ENCODE data around the gene ARMCX2. TPM values are rescaled to one million over a fixed set of nuclear protein-coding genes. Genes with fewer than 3 reads are reported as not detected.
"Not testable (repeated sequence)": the region's sequence is repeated elsewhere in the genome, so short reads cannot be mapped to it uniquely, and the experiment has no call there.

ARMCX2 gene
- total RNA-seq, 1 donor from 2014 or later = 24.8 TPM

DNA sequence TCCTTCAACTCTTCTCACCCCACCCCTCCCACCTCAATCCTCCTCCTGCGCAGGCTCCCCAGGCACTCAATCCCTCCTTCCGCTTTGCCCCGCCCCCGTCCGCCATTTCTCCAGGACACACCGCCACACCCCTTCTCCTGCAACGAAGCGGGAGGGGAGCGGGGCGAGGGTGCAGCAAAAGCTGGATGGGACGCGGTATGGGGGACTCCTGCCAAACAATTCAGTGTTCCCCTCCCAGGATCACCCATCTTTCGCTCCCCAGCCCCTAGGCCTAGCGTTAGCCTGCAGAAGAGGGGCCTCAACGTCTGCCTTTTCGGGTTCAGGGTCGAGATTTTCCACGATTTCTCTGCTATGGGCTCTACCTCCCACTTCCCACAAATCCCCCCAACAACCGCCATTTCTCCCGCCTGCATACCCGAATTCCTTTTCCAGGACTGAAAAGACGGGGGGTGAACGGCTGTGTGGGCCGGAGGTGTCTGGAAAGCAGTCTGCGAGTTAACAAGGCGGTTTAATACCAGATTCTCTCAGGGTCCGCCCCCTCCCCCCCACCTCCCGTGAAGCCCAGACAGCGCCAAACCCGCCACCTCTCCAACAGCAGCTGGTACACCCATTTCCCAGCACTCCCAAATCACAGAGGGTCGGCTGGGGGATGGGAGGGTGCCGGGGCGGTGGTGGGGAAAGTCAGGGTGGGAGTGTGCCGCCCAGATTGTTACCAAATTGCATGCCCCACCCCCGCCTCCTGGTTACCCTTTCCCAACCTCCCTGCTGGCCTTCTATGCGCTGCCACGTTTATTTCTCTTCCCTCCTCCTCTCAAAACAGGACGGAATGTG lies 774 bp downstream of the ARMCX2 start:
- no peaks in the 10 kb centered on the region for H3K36me3 ChIP-seq
- H3K9me3 ChIP-seq = no peaks in the 10 kb centered on the region
- no peaks in the 10 kb centered on the region for H3K4me1 ChIP-seq
- TF ChIP-seq, protein P1, sequence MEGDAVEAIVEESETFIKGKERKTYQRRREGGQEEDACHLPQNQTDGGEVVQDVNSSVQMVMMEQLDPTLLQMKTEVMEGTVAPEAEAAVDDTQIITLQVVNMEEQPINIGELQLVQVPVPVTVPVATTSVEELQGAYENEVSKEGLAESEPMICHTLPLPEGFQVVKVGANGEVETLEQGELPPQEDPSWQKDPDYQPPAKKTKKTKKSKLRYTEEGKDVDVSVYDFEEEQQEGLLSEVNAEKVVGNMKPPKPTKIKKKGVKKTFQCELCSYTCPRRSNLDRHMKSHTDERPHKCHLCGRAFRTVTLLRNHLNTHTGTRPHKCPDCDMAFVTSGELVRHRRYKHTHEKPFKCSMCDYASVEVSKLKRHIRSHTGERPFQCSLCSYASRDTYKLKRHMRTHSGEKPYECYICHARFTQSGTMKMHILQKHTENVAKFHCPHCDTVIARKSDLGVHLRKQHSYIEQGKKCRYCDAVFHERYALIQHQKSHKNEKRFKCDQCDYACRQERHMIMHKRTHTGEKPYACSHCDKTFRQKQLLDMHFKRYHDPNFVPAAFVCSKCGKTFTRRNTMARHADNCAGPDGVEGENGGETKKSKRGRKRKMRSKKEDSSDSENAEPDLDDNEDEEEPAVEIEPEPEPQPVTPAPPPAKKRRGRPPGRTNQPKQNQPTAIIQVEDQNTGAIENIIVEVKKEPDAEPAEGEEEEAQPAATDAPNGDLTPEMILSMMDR (IDR thresholded peaks at IDR 0.05) = no peak
- peak overlapping the region; percentile 46 for H3K27ac ChIP-seq
- no peaks in the 10 kb centered on the region for H3K27me3 ChIP-seq (ENCODE audit: low read depth)
- DNase-seq (peak; percentile 80), ATAC-seq (peak; percentile 87 to 94)
- peak overlapping the region; percentile 67 for H3K4me3 ChIP-seq
- intact Hi-C loops (cut with DNase I) = no loop called here

DNA sequence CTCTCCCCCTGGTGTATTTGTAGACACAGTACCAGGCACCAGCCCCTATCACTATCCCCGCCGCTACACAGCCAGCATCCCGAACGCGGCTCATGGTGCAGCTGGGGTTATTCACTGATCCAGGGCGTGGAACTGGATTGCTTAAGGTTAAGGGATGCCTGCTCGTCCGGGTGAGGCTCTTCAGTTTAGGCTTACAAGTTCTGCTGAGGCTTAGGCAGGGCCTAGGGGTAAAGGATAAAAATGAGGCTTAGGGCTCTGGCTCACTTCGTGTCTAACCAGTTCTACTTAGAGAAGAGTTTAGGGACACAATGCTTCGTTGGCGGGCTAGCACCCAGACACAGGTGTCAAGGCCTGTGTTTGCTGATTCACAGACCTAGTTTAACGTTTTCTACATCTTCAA lies 2.2 kb downstream of the ARMCX2 start:
- intact Hi-C loops (cut with DNase I) = no loop called here
- no peak for DNase-seq

DNA sequence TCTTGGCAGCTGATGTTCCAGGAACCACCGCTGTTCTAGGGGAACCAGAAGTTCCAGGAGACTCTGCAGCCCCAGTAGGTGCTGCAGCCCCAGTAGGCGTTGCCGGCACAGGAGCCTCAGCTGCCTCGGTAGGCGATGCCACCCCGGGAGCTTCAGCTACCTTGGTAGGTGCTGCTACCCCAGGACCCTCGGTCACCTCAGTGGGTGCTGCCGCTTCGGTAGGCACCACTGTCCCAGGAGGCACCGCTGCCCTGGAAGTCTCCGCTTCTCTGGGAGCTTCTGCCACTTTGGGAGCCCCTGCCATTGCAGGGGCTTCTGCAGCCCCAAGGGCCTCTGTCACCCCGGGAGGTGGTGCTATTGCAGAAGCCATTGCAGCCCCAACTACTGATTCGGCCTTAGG lies 2.8 kb downstream of the ARMCX2 start:
- Histone ChIP-seq H3K9me3 (no peaks in the 10 kb centered on the region), H3K4me1 (no peaks in the 10 kb centered on the region), H3K27ac (no peak overlapping the region), H3K36me3 (no peaks in the 10 kb centered on the region), H3K4me3 (no peak overlapping the region), H3K27me3 (ENCODE audit: low read depth) (no peaks in the 10 kb centered on the region)
- no peak for DNase-seq
- TF ChIP-seq, protein P1 (IDR thresholded peaks at IDR 0.05) = no peak
- intact Hi-C loops (cut with DNase I) = no loop called here
- no peak for ATAC-seq

More for the DNA sequence above, 2.2 kb downstream of the ARMCX2 start:
- no peaks in the 10 kb centered on the region for H3K27me3 ChIP-seq (ENCODE audit: low read depth)
- no peaks in the 10 kb centered on the region for H3K4me1 ChIP-seq
- no peak for ATAC-seq
- H3K27ac ChIP-seq = no peak overlapping the region
- TF ChIP-seq, protein P1 (IDR thresholded peaks at IDR 0.05) = no peak
- H3K9me3 ChIP-seq = no peaks in the 10 kb centered on the region
- H3K4me3 ChIP-seq = no peak overlapping the region
- no peaks in the 10 kb centered on the region for H3K36me3 ChIP-seq

DNA sequence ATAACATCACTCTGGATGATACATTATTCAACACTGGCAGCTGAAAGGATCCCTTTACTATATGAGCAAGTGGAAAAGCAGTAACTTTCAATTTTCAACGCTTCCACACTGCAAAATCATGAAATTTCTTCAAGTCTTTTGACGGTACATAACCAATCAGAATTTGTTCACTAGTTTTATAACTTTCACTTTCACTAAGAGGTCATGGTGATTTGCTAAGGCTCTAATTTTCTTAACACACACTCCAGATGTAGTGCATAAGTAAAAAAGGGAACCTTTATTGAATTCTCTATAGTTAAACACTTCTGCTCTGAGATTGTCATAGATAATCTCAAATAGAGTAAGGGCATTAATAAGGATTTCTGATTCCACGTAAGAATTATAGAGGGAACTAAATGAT lies 4.1 kb downstream of the ARMCX2 start:
- Histone ChIP-seq H3K36me3 (no peaks in the 10 kb centered on the region), H3K27ac (no peak overlapping the region), H3K27me3 (ENCODE audit: low read depth) (no peaks in the 10 kb centered on the region), H3K9me3 (no peaks in the 10 kb centered on the region), H3K4me1 (no peaks in the 10 kb centered on the region), H3K4me3 (no peak overlapping the region)
- intact Hi-C loops (cut with DNase I) = no loop called here
- no peak for ATAC-seq
- TF ChIP-seq, protein P1 (IDR thresholded peaks at IDR 0.05) = no peak
- no peak for DNase-seq

- H3K27ac ChIP-seq; H3K36me3 ChIP-seq; H3K4me3 ChIP-seq; DNase-seq; H3K9me3 ChIP-seq; intact Hi-C loops (cut with DNase I); ATAC-seq; H3K27me3 ChIP-seq (ENCODE audit: low read depth); H3K4me1 ChIP-seq: not testable (repeated sequence)
Observed at GRCh38 chrX:101647716-101648115, 11.9 kb downstream of the ARMCX2 start.

DNA sequence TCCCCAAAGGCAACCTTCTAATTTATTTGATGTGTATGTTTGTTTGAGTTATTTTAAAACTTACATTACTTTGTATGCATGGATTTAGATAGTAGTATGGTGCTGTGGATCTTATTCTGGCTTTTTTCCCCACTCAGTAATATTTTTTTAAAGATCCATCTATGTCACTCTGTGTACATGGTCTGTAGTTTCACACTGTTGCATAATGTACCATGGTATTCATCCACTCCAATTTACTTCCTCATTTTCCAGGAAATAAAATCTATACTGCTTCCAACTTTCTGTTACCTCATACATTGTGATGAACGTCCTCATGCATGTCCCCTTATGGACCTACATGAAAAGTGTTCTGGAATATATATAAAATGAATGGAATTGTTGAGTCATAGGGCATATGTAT lies 17.6 kb downstream of the ARMCX2 start:
- H3K9me3 ChIP-seq = no peaks in the 10 kb centered on the region
- no peak for ATAC-seq
- intact Hi-C loops (cut with DNase I) = no loop called here

More for the DNA sequence above, 17.6 kb downstream of the ARMCX2 start:
- H3K36me3 ChIP-seq = no peaks in the 10 kb centered on the region
- no peak overlapping the region for H3K27ac ChIP-seq
- no peak overlapping the region for H3K4me3 ChIP-seq
- H3K4me1 ChIP-seq = no peaks in the 10 kb centered on the region
- TF ChIP-seq, protein P1 (IDR thresholded peaks at IDR 0.05) = no peak
- no peak for DNase-seq
- no peaks in the 10 kb centered on the region for H3K27me3 ChIP-seq (ENCODE audit: low read depth)
